ENCODE results near the gene C8A.

Gene C8A

GRCh38 chr1:56897150-56898004, 42.8 kb downstream of the C8A start:
- DNase-seq = no peak

GRCh38 chr1:56898005-56898373, 43.4 kb downstream of the C8A start:
- DNase-seq = no peak

GRCh38 chr1:56898879-56899278, 44.3 kb downstream of the C8A start:
- DNase-seq = no peak

GRCh38 chr1:56901716-56902115, 47.1 kb downstream of the C8A start:
- no peak for DNase-seq

GRCh38 chr1:56903778-56904177, 49.2 kb downstream of the C8A start:
- DNase-seq = no peak

GRCh38 chr1:56904663-56905397, 50.2 kb downstream of the C8A start:
- no peak for DNase-seq

GRCh38 chr1:56905667-56906066, 51.1 kb downstream of the C8A start:
- DNase-seq = no peak

GRCh38 chr1:56908619-56909221, 54.1 kb downstream of the C8A start:
- DNase-seq = no peak

GRCh38 chr1:56910441-56910985, 55.9 kb downstream of the C8A start:
- DNase-seq = peak; percentile 1

GRCh38 chr1:56911098-56911938, 56.7 kb downstream of the C8A start:
- DNase-seq = no peak

GRCh38 chr1:56912325-56912724, 57.7 kb downstream of the C8A start:
- DNase-seq = no peak

- no peak for DNase-seq
Observed at GRCh38 chr1:56915960-56916359, 61.4 kb downstream of the C8A start.

- no peak for DNase-seq
Observed at GRCh38 chr1:56916630-56917029, 62.0 kb downstream of the C8A start.

- DNase-seq = no peak
Observed at GRCh38 chr1:56917356-56917755, 62.8 kb downstream of the C8A start.

- DNase-seq = no peak
Observed at GRCh38 chr1:56920591-56921001, 66.0 kb downstream of the C8A start.

GRCh38 chr1:56921479-56921878, 66.9 kb downstream of the C8A start:
- no peak for DNase-seq

- no peak for DNase-seq
Observed at GRCh38 chr1:56922070-56922469, 67.5 kb downstream of the C8A start.

- no peak for DNase-seq
Observed at GRCh38 chr1:56922507-56922906, 67.9 kb downstream of the C8A start.

- no peak for DNase-seq
Observed at GRCh38 chr1:56923201-56923600, 68.6 kb downstream of the C8A start.

GRCh38 chr1:56924116-56924515, 69.5 kb downstream of the C8A start:
- no peak for DNase-seq

GRCh38 chr1:56925193-56925592, 70.6 kb downstream of the C8A start:
- DNase-seq = no peak

- DNase-seq = no peak
Observed at GRCh38 chr1:56927171-56927570, 72.6 kb downstream of the C8A start.

- DNase-seq = no peak
Observed at GRCh38 chr1:56927986-56928385, 73.4 kb downstream of the C8A start.
